ENCODE data around the gene LMX1B.

LMX1B gene

GRCh38 chr9:126658201-126658825 is 44.6 kb downstream of the LMX1B start:
- no peak for DNase-seq (ENCODE audit: low read depth, low spot score)

DNA sequence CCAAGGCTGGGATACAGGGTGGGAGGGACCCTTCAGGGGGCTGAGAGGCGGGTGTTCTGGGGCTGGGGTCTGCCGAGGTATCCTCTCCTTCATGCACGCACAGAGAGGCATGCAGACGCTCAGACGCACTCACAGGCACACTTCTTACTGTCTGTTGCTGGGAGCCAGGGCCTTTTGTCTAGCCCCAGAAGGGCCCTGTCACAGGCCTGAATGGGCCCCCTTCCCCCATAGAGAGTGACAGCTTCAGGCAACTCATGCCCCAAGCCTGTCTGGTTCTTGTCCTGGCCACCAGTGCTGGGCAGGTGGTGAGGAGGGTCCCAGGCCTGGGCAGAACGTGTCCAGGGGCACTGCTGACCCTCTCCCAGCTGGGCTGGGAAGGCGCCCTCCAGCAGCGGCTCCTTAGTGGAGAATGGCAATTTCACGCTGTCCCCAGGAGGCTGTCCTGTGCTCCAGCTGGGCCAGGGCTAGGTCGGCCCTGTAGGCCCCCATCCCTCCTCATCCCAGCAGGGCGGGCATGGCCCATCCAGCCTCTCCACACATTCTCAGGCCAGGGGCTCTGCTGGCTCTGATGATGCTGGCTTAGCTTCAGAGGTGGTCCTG is 45.3 kb downstream of the LMX1B start:
- DNase-seq (ENCODE audit: low read depth, low spot score): no peak

DNA sequence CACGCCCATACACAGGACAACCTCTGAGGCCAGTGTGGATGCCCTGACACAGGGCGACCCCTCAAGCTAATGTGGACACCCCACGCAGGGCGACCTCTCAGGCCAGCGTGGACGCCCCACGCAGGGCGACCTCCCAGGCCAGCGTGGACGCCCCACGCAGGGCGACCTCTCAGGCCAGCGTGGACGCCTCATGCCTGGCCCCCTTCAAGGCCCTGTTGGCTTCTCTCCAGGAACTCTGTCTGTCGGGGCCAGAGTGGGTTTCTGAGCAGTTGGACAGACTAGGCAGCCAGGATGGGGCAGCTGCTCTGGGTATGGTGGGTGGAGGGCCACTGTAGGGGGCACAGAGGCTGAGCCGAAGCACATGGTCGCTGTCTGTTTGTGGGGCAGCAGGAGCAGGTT is 47.4 kb downstream of the LMX1B start:
- DNase-seq (ENCODE audit: low read depth, low spot score): no peak

DNA sequence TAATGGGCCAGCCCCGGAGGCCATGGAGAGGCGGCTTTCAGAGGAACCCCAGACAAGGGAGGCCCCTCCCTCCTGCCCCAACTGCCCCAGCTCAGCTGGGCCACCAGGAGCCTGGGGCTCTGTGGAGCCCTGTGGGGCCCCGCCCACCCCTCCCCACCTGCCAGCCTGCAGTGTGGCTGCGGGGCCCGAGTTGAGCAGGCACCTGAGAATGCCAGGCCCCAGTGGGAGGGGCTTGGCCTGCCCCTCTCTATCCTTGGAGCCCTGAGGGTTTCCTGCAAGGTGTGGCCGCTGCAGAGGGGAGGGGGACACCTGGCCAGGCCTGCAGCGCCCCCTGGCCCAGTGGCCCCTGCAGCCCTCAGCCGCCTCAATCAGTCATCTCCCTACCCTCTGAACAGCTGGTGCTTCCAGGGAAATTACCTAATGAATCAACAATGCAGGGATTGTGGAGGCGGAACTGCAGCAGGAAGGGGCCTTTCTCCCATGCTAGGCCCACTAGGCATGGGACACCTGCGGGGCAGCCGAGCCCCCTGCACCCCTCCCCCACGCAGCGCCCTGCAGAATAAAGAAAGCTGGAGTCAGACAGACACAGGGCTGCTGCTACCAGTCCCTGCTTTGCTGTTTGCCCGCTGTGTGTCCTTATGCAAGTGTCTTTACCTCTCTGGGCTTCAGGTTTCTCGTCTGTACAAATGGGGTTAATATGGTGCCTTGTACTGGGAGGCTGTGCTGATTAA is 48.0 kb downstream of the LMX1B start:
- DNase-seq (ENCODE audit: low read depth, low spot score): no peak

DNA sequence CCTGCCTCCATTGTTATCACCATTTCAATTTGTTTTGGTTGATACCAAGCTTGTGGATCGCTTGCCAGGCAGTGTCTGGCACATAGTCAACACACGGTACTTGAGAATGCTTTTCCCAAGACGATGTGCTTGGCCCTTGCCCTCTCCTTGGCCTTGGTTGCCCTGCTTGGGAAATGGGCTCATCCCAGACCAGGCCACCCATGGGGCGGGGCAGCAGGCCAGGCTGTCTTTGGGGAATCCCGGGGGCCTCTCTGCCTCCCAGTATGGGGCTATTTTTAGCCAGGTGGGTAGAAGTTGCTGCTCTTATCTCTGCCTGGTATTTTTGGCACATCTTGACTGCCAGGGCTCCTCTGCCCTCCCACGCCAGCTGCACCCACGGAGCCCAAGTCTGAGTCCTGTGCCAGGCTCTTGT is 49.9 kb downstream of the LMX1B start:
- DNase-seq (ENCODE audit: low read depth, low spot score): no peak

GRCh38 chr9:126664900-126665643 is 51.3 kb downstream of the LMX1B start:
- no peak for DNase-seq (ENCODE audit: low read depth, low spot score)

GRCh38 chr9:126665644-126666035 is 51.9 kb downstream of the LMX1B start:
- DNase-seq (ENCODE audit: low read depth, low spot score): no peak

DNA sequence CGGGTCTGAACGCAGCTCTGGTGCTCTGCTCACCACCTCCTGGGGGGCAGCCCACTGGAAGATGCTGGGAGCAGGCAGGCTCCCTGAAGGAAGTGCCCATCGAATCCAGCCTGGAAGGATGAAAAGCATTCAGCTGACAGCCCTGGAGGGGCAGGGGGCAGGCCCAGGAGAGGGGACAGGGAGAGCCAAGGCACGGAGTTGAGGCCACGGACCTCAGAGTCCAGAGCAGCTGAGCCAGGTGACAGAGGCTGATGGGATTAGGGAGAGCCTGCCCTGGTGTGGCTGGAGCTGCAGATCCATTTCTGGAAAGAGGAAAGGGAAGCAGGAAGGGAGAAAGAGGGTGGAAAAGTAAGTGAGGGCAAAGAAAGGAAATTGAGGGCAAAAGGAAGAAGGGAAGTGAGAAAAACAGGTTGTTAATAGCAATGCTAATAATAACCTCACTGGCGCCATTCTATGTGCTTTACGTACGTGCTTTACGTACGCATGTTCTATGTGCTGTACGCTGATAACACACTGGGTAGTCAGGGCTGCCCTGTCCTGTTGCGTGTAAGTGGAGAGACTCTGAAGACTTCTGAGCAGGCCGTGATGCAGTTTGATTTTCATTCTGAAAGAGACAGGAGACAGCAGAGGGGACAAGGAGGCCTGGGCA is 52.6 kb downstream of the LMX1B start:
- no peak for DNase-seq (ENCODE audit: low read depth, low spot score)

DNA sequence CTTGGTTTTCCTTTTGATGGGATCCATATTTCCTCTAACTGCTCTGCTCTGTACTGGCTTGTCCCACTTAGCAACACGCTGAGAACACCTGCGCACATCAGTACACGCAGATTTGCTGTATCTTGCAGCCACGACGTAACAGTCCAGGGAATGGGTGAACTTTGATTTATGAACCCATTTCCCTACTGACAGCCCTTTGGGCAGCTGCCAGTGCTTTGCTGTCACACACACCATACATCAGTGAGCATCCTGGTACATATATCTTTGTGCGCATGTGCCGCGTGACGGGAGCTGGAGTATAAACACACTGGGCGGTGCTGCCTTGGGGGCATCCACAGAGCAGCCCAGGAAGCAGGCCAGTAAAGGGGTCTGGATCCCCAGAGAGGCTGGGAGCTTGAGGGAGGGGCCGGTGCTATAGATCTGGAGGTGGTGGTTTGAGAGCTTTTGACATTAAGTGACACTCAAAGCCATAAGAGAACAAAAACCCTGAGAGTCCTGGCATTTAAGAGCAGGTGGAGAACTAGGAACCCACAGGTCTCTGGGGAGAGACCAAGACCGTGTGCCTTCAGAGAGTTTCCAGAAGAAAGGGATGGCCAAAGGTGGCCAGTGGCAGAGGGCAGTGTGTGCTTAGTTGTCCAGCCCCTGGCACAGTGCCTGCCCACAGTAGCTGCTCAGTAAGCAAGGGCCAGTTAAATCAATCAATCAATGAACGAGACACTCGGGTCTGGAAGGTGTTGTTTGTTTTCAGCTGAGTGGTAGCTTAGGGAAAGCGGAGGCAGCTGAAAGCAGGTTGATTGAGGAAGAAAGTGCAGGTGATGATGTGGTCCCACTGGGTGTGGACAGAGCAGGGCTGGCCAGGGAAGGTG is 53.7 kb downstream of the LMX1B start:
- DNase-seq (ENCODE audit: low read depth, low spot score): no peak

DNA sequence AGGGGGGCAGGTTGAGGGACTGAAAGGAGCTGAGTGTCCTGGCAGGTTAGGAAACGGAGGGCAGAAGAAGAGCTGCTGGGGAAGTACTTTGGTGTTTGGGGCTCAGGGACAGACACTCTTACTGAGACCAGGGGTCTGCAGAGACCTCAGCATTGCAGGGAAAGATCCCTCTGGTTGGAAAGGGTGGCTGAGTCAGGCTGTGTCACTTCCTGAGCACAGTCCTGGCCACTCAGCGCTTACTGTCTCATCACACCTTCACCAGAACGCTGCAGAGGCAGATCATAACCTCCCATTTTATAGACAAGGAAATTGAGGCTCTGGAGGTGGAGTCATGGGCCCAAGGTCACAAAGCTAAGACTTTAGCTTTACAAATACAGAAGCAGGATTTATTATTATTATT is 54.3 kb downstream of the LMX1B start:
- no peak for DNase-seq (ENCODE audit: low read depth, low spot score)

DNA sequence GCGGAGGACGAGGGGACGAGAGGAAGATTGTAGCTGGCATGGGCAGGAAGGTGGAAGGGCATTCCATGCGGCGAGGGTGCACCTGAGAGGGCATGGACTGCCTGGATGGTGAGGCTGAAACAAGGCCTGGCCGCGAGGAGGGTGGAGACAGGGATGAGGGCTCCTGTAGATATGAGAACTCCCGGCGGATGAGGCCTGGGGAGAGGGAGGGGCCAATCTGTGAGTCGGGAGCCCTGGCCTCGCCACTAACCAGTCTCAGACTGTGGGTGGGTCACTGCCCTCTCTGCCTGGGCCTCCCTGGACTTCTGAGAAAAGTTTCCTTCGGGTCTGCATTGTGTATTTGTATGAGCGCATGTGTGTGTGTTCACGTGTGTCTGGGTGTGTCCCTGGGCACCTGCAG is 55.4 kb downstream of the LMX1B start:
- no peak for DNase-seq (ENCODE audit: low read depth, low spot score)

DNA sequence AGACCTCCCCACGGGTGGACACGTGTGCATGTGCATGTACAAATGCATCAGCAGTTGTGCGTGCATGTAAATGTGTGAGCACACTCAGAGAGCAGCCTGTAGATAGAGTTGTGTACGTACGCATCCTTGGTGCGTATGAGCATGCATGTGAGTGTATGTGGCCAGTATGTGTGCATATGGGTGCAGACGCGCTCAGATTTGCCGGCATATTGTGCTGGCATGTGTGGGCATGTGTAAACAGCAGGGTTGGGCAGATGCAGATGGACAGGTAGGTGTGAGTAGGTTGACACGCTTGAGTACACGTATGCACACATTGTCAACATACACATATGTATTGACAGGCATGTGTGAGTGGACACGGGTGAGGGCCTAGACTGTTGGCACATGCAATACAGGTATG is 56.5 kb downstream of the LMX1B start:
- no peak for DNase-seq (ENCODE audit: low read depth, low spot score)

GRCh38 chr9:126671381-126671831 is 57.7 kb downstream of the LMX1B start:
- no peak for DNase-seq (ENCODE audit: low read depth, low spot score)

DNA sequence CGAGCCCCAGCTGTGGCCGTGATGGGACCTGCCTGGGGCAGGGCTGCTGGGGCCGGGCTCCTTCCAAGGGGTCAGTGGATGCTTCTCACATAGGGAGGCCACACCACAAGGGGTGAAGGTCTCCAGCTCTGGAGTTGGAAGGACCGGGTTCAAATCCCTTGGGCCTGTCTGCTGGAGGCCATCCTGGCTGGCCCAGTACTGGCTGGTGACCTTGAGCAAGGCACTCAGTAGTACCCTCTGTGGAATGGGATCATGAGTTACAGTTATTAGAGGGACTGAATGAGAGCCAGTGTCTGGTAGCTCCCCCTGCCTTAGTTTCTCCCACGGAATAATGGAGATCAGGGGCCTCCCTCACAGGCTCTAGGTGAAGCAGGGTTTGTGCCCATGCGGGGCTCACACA is 58.3 kb downstream of the LMX1B start:
- no peak for DNase-seq (ENCODE audit: low read depth, low spot score)

DNA sequence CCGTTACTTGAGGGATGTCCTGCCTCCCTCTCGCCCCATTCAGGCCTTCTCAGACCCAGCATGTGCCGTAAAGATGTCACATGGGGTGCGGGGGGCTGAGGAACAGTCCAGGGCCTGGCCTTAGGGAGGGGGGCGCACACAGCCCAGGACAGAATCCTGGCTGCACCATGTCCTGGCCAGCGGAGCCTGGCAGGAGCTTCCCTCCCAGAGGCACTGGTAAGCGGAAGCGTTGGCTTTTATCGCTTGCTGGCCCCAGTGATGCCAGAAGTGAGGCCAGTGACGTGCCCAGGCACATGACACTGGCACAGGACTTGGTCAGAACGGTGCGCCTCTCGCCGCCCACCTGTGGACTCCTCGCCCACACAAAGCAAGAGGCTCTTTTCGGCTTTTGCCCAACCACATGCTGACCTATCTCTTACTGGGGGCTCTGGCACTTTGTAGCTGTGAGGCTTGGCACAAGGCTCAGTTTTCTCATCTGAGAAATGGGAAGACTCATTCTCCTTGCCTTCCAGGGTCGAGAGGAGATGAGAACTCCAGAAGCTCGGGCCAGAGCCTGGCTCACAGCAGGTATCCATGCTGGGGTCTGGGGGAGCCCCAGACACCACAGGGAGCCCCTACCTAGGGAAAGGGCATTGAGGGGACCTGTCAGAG is 59.0 kb downstream of the LMX1B start:
- no peak for DNase-seq (ENCODE audit: low read depth, low spot score)

GRCh38 chr9:126673689-126674364 is 60.1 kb downstream of the LMX1B start:
- no peak for DNase-seq (ENCODE audit: low read depth, low spot score)

- no peak for DNase-seq (ENCODE audit: low read depth, low spot score)
Measured at GRCh38 chr9:126674365-126675146, 60.8 kb downstream of the LMX1B start.

GRCh38 chr9:126675147-126675467 is 61.4 kb downstream of the LMX1B start:
- no peak for DNase-seq (ENCODE audit: low read depth, low spot score)

GRCh38 chr9:126676102-126676684 is 62.5 kb downstream of the LMX1B start:
- no peak for DNase-seq (ENCODE audit: low read depth, low spot score)
